ENCODE results near the gene ARHGAP28. TPM values are rescaled to one million over a fixed set of nuclear protein-coding genes. Genes with fewer than 3 reads are reported as not detected.

ARHGAP28 gene
- polyA plus RNA-seq, 1 donor from 2014 or later, result 9.8 TPM

GRCh38 chr18:6961331-6961730 lies 231.8 kb downstream of the ARHGAP28 start:
- Histone ChIP-seq H3K4me3 (ENCODE audit: low read length) (no peak overlapping the region), H3K4me2 (ENCODE audit: low read length) (no peak overlapping the region), H3F3A (ENCODE audit: insufficient read depth, low read length, poor library complexity, severe bottlenecking) (no peaks in the 10 kb centered on the region), H4K20me1 (ENCODE audit: insufficient read depth) (no peaks in the 10 kb centered on the region), H3K27me3 (ENCODE audit: insufficient read depth, low read depth, low read length) (no peaks in the 10 kb centered on the region), H3K9ac (ENCODE audit: low read length) (no peak overlapping the region), H3K9me3 (ENCODE audit: low read length) (no peaks in the 10 kb centered on the region), H3K79me2 (replicated peaks; ENCODE audit: insufficient read depth, low read length) (no peaks in the 10 kb centered on the region), H3K9me2 (ENCODE audit: insufficient read depth, low read length) (no peaks in the 10 kb centered on the region), H3K36me3 (ENCODE audit: insufficient read depth, low read length) (peaks cover 11% of the 10 kb centered on the region), H3K27ac (ENCODE audit: low read length) (no peak overlapping the region), H2AFZ (ENCODE audit: low read depth, low read length) (no peak overlapping the region)
- TF ChIP-seq EP300 (conservative IDR thresholded peaks at IDR 0.05; ENCODE audit: poor library complexity, severe bottlenecking) (no peak), CTCF (IDR thresholded peaks at IDR 0.05; ENCODE audit: poor library complexity, severe bottlenecking) (no peak), TAF1 (IDR thresholded peaks at IDR 0.05; ENCODE audit: low read depth) (no peak), MXI1 (conservative IDR thresholded peaks at IDR 0.05; ENCODE audit: poor library complexity, severe bottlenecking) (no peak), SMC3 (conservative IDR thresholded peaks at IDR 0.05; ENCODE audit: poor library complexity) (no peak), RAD21 (conservative IDR thresholded peaks at IDR 0.05) (no peak), EZH2 (IDR thresholded peaks at IDR 0.05; ENCODE audit: borderline replicate concordance, insufficient read depth, low read length, poor library complexity, severe bottlenecking) (no peak), REST (IDR thresholded peaks at IDR 0.05; ENCODE audit: borderline replicate concordance) (no peak)

- no peak overlapping the region for H2AFZ ChIP-seq (ENCODE audit: low read depth, low read length)
- TF ChIP-seq SMC3 (conservative IDR thresholded peaks at IDR 0.05; ENCODE audit: poor library complexity), result no peak
- no peaks in the 10 kb centered on the region for H4K20me1 ChIP-seq (ENCODE audit: insufficient read depth)
- H3K9ac ChIP-seq (ENCODE audit: low read length), result no peak overlapping the region
- H3K27me3 ChIP-seq (ENCODE audit: insufficient read depth, low read depth, low read length), result no peaks in the 10 kb centered on the region
- H3K9me2 ChIP-seq (ENCODE audit: insufficient read depth, low read length), result no peaks in the 10 kb centered on the region
- H3K79me2 ChIP-seq (replicated peaks; ENCODE audit: insufficient read depth, low read length), result no peaks in the 10 kb centered on the region
- no peak overlapping the region for H3K27ac ChIP-seq (ENCODE audit: low read length)
- H3F3A ChIP-seq (ENCODE audit: insufficient read depth, low read length, poor library complexity, severe bottlenecking), result no peaks in the 10 kb centered on the region
- no peak overlapping the region for H3K4me3 ChIP-seq (ENCODE audit: low read length)
- no peaks in the 10 kb centered on the region for H3K9me3 ChIP-seq (ENCODE audit: low read length)
- no peak overlapping the region for H3K4me2 ChIP-seq (ENCODE audit: low read length)
- H3K36me3 ChIP-seq (ENCODE audit: insufficient read depth, low read length), result peaks cover 11% of the 10 kb centered on the region
Observed at GRCh38 chr18:6962571-6963451, 233.3 kb downstream of the ARHGAP28 start.

Measured in neural cell (in vitro differentiated cells).